ENCODE results near the gene DEGS2. TPM values are rescaled to one million over a fixed set of nuclear protein-coding genes. Genes with fewer than 3 reads are reported as not detected.

The DEGS2 gene
- total and polyA plus RNA-seq, 4 donors, result 3.6 to 7.4 (median 5.7) TPM

DNA sequence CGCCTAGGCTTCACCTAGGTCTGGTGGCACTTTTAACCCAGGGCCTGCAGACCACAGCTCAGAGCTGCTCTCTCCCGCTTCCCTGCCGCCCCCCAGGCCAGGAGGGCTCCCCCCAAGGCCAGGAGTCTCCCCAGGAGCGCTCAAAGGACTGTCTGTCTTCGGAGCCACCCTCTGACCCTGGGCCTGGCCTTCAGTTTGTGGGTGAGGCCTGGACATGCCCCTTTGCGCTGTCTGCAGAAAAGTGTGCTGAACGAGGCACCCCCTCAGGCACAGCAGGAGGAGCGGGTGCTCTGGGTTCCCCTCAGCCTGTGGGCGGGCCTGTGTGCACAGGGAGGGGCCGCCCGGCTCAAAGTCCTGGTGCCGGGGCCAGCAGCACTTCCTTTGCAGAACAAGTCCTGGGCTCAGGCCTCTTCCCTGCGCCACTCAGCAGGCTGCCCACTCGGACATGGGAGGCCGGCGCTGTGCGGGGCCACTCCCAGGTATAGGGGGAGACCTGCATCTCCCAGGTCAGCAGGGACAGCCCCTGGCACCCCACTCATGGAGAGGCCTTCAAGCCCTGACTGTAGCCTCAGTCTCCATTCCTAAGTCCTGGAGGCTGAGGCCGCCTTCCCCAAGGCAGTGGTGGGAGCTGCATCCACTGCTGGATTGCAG is 14.3 kb downstream of the DEGS2 start:
- no peaks in the 10 kb centered on the region for H3K9me3 ChIP-seq (ENCODE audit: control insufficient read depth in 4 of 4, insufficient read depth in 3 of 4, low read length in 3 of 4)
- DNase-seq (no peak), ATAC-seq (ENCODE audit: insufficient read depth, low FRiP score) (no peak)
- no peak overlapping the region for H3K9ac ChIP-seq (ENCODE audit: insufficient read depth in 1 of 2, low read length in 2 of 2)
- peaks cover 0 to 17% (median 3%) of the 10 kb centered on the region in 4 donors for H3K36me3 ChIP-seq (ENCODE audit: control insufficient read depth in 4 of 4, insufficient read depth in 4 of 4, low read length in 4 of 4)
- 64 to 74% methylated on average over 17 to 18 of the region's 18 CpGs for WGBS, 2 donors
- no peak overlapping the region for H3K4me3 ChIP-seq
- peaks cover 0 to 47% (median 31%) of the 10 kb centered on the region in 5 donors for H3K4me1 ChIP-seq (ENCODE audit: control insufficient read depth in 5 of 5, insufficient read depth in 5 of 5, low read length in 5 of 5)
- H3K27ac ChIP-seq (ENCODE audit: low read depth in 1 of 2, low read length in 1 of 2), result peak overlapping the region in 1 of 2 donors; percentile 70
- no peaks in the 10 kb centered on the region for H3K27me3 ChIP-seq (ENCODE audit: control insufficient read depth in 3 of 3, insufficient read depth in 3 of 3, low read length in 2 of 3)
- TF ChIP-seq, protein P1, sequence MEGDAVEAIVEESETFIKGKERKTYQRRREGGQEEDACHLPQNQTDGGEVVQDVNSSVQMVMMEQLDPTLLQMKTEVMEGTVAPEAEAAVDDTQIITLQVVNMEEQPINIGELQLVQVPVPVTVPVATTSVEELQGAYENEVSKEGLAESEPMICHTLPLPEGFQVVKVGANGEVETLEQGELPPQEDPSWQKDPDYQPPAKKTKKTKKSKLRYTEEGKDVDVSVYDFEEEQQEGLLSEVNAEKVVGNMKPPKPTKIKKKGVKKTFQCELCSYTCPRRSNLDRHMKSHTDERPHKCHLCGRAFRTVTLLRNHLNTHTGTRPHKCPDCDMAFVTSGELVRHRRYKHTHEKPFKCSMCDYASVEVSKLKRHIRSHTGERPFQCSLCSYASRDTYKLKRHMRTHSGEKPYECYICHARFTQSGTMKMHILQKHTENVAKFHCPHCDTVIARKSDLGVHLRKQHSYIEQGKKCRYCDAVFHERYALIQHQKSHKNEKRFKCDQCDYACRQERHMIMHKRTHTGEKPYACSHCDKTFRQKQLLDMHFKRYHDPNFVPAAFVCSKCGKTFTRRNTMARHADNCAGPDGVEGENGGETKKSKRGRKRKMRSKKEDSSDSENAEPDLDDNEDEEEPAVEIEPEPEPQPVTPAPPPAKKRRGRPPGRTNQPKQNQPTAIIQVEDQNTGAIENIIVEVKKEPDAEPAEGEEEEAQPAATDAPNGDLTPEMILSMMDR (IDR thresholded peaks at IDR 0.05; ENCODE audit: control extremely low read depth, extremely low read depth), result no peak

DNA sequence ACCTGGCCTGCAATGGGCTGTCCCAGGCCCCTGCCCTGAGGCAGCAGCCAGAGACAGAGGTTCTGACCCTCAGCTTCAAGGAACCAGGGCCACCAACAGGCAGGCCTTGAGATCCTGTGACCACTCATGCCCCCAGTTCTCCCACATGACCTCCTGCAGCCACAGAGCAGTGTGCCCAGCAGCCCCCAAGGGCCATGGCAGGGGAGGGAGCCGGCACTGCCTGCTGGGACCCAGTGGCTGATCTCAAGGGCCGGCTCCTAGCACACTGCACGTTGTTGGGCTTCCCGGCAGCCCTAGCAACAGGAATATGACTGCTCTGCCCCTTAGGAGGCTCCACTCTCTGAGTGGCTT is 14.8 kb downstream of the DEGS2 start:
- WGBS, 2 donors, result 57 to 77% methylated on average over 4 of the region's 4 CpGs
- Histone ChIP-seq H3K9me3 (ENCODE audit: control insufficient read depth in 4 of 4, insufficient read depth in 3 of 4, low read length in 3 of 4) (no peaks in the 10 kb centered on the region), H3K27me3 (ENCODE audit: control insufficient read depth in 3 of 3, insufficient read depth in 3 of 3, low read length in 2 of 3) (no peaks in the 10 kb centered on the region), H3K4me1 (ENCODE audit: control insufficient read depth in 5 of 5, insufficient read depth in 5 of 5, low read length in 5 of 5) (peaks cover 0 to 50% (median 31%) of the 10 kb centered on the region in 5 donors), H3K9ac (ENCODE audit: insufficient read depth in 1 of 2, low read length in 2 of 2) (no peak overlapping the region), H3K36me3 (ENCODE audit: control insufficient read depth in 4 of 4, insufficient read depth in 4 of 4, low read length in 4 of 4) (peaks cover 0 to 17% (median 3%) of the 10 kb centered on the region in 4 donors), H3K27ac (ENCODE audit: low read depth in 1 of 2, low read length in 1 of 2) (peak overlapping the region in 1 of 2 donors; percentile 70), H3K4me3 (no peak overlapping the region)
- ATAC-seq (ENCODE audit: insufficient read depth, low FRiP score), result no peak
- no peak for DNase-seq
- TF ChIP-seq, protein P1 (IDR thresholded peaks at IDR 0.05; ENCODE audit: control extremely low read depth, extremely low read depth), result no peak

DNA sequence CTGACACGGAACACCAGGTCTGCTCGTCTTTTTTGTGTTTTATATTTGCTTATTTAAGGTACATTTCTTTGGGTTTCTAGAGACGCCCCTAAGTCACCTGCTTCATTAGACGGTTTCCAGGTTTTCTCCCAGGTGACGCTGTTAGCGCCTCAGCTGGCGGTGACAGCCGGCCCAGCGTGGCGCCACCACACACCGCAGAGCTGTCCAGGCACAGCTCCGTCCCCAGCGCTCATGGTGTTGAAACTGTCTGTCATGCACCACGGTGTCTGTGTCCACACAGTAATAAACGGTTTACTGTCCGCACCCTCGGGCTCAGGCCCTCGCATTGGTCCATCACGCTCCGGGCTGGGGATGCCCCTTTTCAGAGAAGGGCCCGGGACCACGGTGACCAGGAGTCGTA is 15.5 kb downstream of the DEGS2 start:
- no peak for DNase-seq
- H3K27me3 ChIP-seq (ENCODE audit: control insufficient read depth in 3 of 3, insufficient read depth in 3 of 3, low read length in 2 of 3), result no peaks in the 10 kb centered on the region
- H3K36me3 ChIP-seq (ENCODE audit: control insufficient read depth in 4 of 4, insufficient read depth in 4 of 4, low read length in 4 of 4), result peaks cover 0 to 17% (median 3%) of the 10 kb centered on the region in 4 donors
- ATAC-seq (ENCODE audit: insufficient read depth, low FRiP score), result no peak
- peaks cover 0 to 50% (median 31%) of the 10 kb centered on the region in 5 donors for H3K4me1 ChIP-seq (ENCODE audit: control insufficient read depth in 5 of 5, insufficient read depth in 5 of 5, low read length in 5 of 5)
- no peak overlapping the region for H3K9ac ChIP-seq (ENCODE audit: insufficient read depth in 1 of 2, low read length in 2 of 2)
- no peak overlapping the region for H3K4me3 ChIP-seq
- no peaks in the 10 kb centered on the region for H3K9me3 ChIP-seq (ENCODE audit: control insufficient read depth in 4 of 4, insufficient read depth in 3 of 4, low read length in 3 of 4)
- H3K27ac ChIP-seq (ENCODE audit: low read depth in 1 of 2, low read length in 1 of 2), result no peak overlapping the region
- WGBS, 2 donors, result 92 to 96% methylated on average over 23 of the region's 23 CpGs
- TF ChIP-seq, protein P1 (IDR thresholded peaks at IDR 0.05; ENCODE audit: control extremely low read depth, extremely low read depth), result no peak
